ENCODE measurements around the gene MTERF4.

MTERF4 gene

DNA sequence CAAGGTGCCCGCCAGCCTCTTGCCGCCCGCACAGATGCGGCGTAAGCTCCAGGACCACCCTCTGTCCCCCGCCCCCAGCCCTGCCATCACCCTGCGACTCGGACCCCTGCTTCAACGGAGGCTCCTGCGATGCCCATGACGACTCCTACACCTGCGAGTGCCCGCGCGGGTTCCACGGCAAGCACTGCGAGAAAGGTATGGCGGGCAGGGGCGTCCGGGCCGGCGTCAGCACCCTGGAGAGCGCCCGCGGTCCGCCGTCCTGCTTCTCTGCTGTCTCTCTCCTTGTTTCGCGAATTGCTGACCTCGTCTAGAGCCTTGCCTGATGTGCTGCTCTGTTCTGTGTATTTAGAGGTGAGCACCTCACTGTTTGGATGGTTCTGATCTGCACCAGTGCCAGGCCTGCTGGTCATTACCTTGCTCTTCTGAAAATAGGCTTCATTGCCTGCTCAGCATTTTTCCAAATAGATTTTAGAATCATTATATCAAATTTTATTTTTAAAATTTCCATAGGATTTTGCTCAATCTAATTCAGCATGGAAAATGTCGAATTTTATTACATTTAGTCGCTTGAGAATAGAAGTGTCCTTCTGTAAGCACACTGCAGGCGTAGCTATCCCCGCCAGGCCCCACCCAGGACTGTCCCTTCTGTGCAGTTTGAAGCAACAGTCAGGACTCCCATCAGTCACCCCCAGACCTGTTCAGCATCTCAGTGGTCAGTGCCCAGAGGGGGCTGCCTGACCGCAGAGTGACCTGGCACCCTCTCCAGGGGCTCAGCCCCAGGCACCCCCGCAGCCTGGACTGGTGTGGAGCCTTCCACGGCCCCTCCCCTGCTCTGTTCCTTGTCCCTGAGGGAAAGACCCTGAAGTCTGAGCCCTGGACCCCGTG lies 52.1 kb downstream of the MTERF4 start:
- DNase-seq (ENCODE audit: low spot score), result no peak

DNA sequence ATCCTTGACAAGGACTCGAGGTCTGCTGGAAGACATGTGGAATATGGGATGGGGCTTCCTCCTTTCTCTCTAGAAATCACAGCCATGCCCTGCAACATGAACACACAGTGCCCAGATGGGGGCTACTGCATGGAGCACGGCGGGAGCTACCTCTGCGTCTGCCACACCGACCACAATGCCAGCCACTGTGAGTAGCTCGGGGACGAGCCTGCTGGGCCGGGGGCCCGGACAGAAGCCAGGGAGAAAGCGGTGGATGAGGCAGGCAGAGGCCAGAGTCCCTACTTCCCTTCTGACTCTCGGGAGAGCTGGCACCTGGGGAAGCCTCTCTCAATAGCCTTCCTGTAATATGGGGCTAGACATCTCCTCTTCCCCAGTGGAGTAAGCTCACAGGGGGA lies 53.1 kb downstream of the MTERF4 start:
- no peak for DNase-seq (ENCODE audit: low spot score)

DNA sequence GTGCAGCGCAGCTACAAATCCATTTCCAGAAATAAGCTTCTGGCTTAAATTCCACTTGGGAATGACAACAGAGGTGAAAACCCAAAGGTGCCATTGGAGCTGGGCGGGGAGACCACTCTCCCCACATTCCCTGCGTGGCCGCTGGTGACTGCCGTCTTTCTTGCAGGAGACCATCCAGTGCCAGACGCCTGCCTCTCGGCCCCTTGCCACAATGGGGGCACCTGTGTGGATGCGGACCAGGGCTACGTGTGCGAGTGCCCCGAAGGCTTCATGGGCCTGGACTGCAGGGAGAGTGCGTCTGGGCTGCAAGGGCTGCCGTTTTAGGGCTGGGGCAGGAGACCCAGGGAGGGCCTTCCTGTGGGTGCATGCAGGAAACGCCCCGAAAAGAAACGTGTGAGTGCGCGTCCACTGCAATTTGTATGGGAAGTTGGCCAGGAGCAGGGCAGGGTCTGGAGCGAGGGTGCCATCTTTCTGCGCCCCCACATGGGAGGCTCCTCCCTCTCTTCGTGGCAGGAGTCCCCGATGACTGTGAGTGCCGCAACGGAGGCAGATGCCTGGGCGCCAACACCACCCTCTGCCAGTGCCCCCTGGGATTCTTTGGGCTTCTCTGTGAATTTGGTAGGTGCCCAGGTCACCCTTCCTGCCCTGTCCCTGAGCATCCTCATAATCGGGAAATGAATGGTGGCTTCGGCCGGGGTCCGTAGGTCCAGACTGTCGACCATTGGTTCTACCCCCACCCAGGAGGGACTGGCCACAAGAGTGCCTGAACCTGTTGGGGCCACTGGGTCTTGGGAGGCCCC lies 53.7 kb downstream of the MTERF4 start:
- no peak for DNase-seq (ENCODE audit: low spot score)

DNA sequence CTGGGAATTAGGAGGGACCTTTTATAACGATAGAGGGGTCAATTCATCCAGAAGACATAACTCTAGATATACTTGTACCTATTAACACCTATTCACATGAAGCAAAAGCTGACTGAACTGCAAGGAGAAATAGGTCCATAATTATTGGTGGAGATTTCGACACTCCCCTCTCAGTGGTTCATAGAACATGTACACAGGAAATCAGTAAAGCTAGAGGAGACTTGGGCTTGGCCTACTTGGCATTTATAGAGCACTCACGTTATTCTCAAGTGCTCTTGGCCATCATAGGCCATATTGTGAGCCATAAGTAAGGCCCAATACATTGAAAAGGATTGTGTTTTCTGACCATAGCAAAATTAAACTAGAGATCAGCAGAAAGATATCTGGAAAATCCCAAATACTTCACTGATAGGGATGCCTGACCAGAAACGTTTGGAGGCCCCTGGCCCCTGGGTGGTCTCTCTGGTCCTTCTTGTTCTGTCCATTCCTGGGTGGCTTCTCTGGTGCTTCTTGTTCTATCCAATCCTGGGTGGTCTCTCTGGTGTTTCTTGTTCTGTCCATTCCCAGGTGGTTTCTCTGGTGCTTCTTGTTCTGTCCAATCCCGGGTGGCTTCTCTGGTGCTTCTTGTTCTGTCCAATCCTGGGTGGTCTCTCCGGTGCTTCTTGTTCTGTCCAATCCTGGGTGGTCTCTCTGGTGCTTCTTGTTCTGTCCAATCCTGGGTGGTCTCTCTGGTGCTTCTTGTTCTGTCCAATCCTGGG lies 54.7 kb downstream of the MTERF4 start:
- DNase-seq (ENCODE audit: low spot score), result no peak
